ENCODE measurements around the gene WDR75. TPM values are rescaled to one million over a fixed set of nuclear protein-coding genes. Genes with fewer than 3 reads are reported as not detected.

The WDR75 gene
- total RNA-seq, 8 experiments from 2014 or later = 45.1 to 73.9 (median 55.4) TPM

GRCh38 chr2:189485146-189485545 lies 43.9 kb downstream of the WDR75 start:
- no peak overlapping the region for H3K27ac ChIP-seq
- WGBS, 10 experiments = 33 to 90% (median 60%) methylated on average over 1 to 2 of the region's 2 CpGs; no CpG with 5 or more reads in 4 of the 10 experiments
- no peak overlapping the region for H3K4me3 ChIP-seq
- in situ Hi-C loops (cut with MboI; ENCODE audit: low pct_unique_long_range_greater_than_20kb in 2 of 9, low sequenced_read_pairs in 9 of 9, unreplicated experiment in 9 of 9) = no loop called here
- ATAC-seq (replicated peaks in 6 of 8) = peak in 2 of 8 experiments; percentile 48 to 66
- H3K4me1 ChIP-seq (replicated peaks in 1 of 2) = no peaks in the 10 kb centered on the region

GRCh38 chr2:189486237-189486770 lies 45.0 kb downstream of the WDR75 start:
- in situ Hi-C loops (cut with MboI; ENCODE audit: low pct_unique_long_range_greater_than_20kb in 2 of 9, low sequenced_read_pairs in 9 of 9, unreplicated experiment in 9 of 9) = no loop called here
- 40 to 100% (median 67%) methylated on average over 1 to 6 of the region's 6 CpGs for WGBS, 10 experiments
- H3K4me3 ChIP-seq = no peak overlapping the region
- H3K4me1 ChIP-seq (replicated peaks in 1 of 2) = no peaks in the 10 kb centered on the region
- H3K27ac ChIP-seq = no peak overlapping the region
- ATAC-seq (replicated peaks in 6 of 8) = no peak

- no peaks in the 10 kb centered on the region for H3K4me1 ChIP-seq (replicated peaks in 1 of 2)
- WGBS, 10 experiments = 0 to 82% (median 50%) methylated on average over 1 to 2 of the region's 2 CpGs; no CpG with 5 or more reads in 1 of the 10 experiments
- in situ Hi-C loops (cut with MboI; ENCODE audit: low pct_unique_long_range_greater_than_20kb in 2 of 9, low sequenced_read_pairs in 9 of 9, unreplicated experiment in 9 of 9) = no loop called here
- H3K4me3 ChIP-seq = no peak overlapping the region
- ATAC-seq (replicated peaks in 6 of 8) = no peak
- H3K27ac ChIP-seq = no peak overlapping the region
These were observed 46.2 kb downstream of the WDR75 start for GRCh38 chr2:189487283-189488007.

GRCh38 chr2:189488008-189488310 lies 46.7 kb downstream of the WDR75 start:
- in situ Hi-C loops (cut with MboI; ENCODE audit: low pct_unique_long_range_greater_than_20kb in 2 of 9, low sequenced_read_pairs in 9 of 9, unreplicated experiment in 9 of 9) = no loop called here
- Histone ChIP-seq H3K27ac (no peak overlapping the region), H3K4me3 (no peak overlapping the region), H3K4me1 (replicated peaks in 1 of 2) (no peaks in the 10 kb centered on the region)
- WGBS, 10 experiments = 0 to 67% (median 50%) methylated on average over 1 of the region's 1 CpG; no CpG with 5 or more reads in 5 of the 10 experiments
- ATAC-seq (replicated peaks in 6 of 8) = no peak

- in situ Hi-C loops (cut with MboI; ENCODE audit: low pct_unique_long_range_greater_than_20kb in 2 of 9, low sequenced_read_pairs in 9 of 9, unreplicated experiment in 9 of 9) = no loop called here
- no peak overlapping the region for H3K27ac ChIP-seq
- no peaks in the 10 kb centered on the region for H3K4me1 ChIP-seq (replicated peaks in 1 of 2)
- ATAC-seq (replicated peaks in 6 of 8) = no peak
- H3K4me3 ChIP-seq = no peak overlapping the region
- 39 to 100% (median 80%) methylated on average over 2 to 4 of the region's 4 CpGs; no CpG with 5 or more reads in 1 of the 10 experiments for WGBS, 10 experiments
These were observed 51.2 kb downstream of the WDR75 start for GRCh38 chr2:189492451-189492850.

- WGBS, 10 experiments = 44 to 100% (median 96%) methylated on average over 1 to 5 of the region's 5 CpGs; no CpG with 5 or more reads in 3 of the 10 experiments
- in situ Hi-C loops (cut with MboI; ENCODE audit: low pct_unique_long_range_greater_than_20kb in 2 of 9, low sequenced_read_pairs in 9 of 9, unreplicated experiment in 9 of 9) = no loop called here
- no peak overlapping the region for H3K27ac ChIP-seq
- peak in 2 of 8 experiments; percentile 26 to 34 for ATAC-seq (replicated peaks in 6 of 8)
- no peak overlapping the region for H3K4me3 ChIP-seq
- H3K4me1 ChIP-seq (replicated peaks in 1 of 2) = no peaks in the 10 kb centered on the region
These were observed 56.9 kb downstream of the WDR75 start for GRCh38 chr2:189498205-189498604.

GRCh38 chr2:189499137-189499536 lies 57.9 kb downstream of the WDR75 start:
- in situ Hi-C loops (cut with MboI; ENCODE audit: low pct_unique_long_range_greater_than_20kb in 2 of 9, low sequenced_read_pairs in 9 of 9, unreplicated experiment in 9 of 9) = no loop called here
- Histone ChIP-seq H3K4me3 (no peak overlapping the region), H3K4me1 (replicated peaks in 1 of 2) (no peaks in the 10 kb centered on the region), H3K27ac (no peak overlapping the region)
- WGBS, 10 experiments = 25 to 100% (median 88%) methylated on average over 1 of the region's 1 CpG; no CpG with 5 or more reads in 4 of the 10 experiments
- ATAC-seq (replicated peaks in 6 of 8) = no peak

- no peak overlapping the region for H3K4me3 ChIP-seq
- ATAC-seq (replicated peaks in 6 of 8) = no peak
- no peak overlapping the region for H3K27ac ChIP-seq
- in situ Hi-C loops (cut with MboI; ENCODE audit: low pct_unique_long_range_greater_than_20kb in 2 of 9, low sequenced_read_pairs in 9 of 9, unreplicated experiment in 9 of 9) = no loop called here
- 45 to 98% (median 83%) methylated on average over 1 to 6 of the region's 6 CpGs for WGBS, 10 experiments
- H3K4me1 ChIP-seq (replicated peaks in 1 of 2) = no peaks in the 10 kb centered on the region
These were observed 59.3 kb downstream of the WDR75 start for GRCh38 chr2:189500456-189501160.

- Histone ChIP-seq H3K27ac (no peak overlapping the region), H3K4me1 (replicated peaks in 1 of 2) (no peaks in the 10 kb centered on the region), H3K4me3 (no peak overlapping the region)
- in situ Hi-C loops (cut with MboI; ENCODE audit: low pct_unique_long_range_greater_than_20kb in 2 of 9, low sequenced_read_pairs in 9 of 9, unreplicated experiment in 9 of 9) = no loop called here
- ATAC-seq (replicated peaks in 6 of 8) = no peak
- WGBS, 10 experiments = 29 to 100% (median 82%) methylated on average over 1 to 2 of the region's 2 CpGs; no CpG with 5 or more reads in 1 of the 10 experiments
These were observed 60.2 kb downstream of the WDR75 start for GRCh38 chr2:189501487-189501886.

- Histone ChIP-seq H3K4me3 (no peak overlapping the region), H3K27ac (no peak overlapping the region), H3K4me1 (replicated peaks in 1 of 2) (no peaks in the 10 kb centered on the region)
- in situ Hi-C loops (cut with MboI; ENCODE audit: low pct_unique_long_range_greater_than_20kb in 2 of 9, low sequenced_read_pairs in 9 of 9, unreplicated experiment in 9 of 9) = no loop called here
- 75 to 100% (median 100%) methylated on average over 1 to 2 of the region's 2 CpGs; no CpG with 5 or more reads in 3 of the 10 experiments for WGBS, 10 experiments
- ATAC-seq (replicated peaks in 6 of 8) = no peak
These were observed 61.4 kb downstream of the WDR75 start for GRCh38 chr2:189502714-189503113.

GRCh38 chr2:189504238-189504637 lies 63.0 kb downstream of the WDR75 start:
- ATAC-seq (replicated peaks in 6 of 8) = no peak
- no peaks in the 10 kb centered on the region for H3K4me1 ChIP-seq (replicated peaks in 1 of 2)
- no peak overlapping the region for H3K27ac ChIP-seq
- in situ Hi-C loops (cut with MboI; ENCODE audit: low pct_unique_long_range_greater_than_20kb in 2 of 9, low sequenced_read_pairs in 9 of 9, unreplicated experiment in 9 of 9) = no loop called here
- WGBS, 10 experiments = 67 to 100% (median 89%) methylated on average over 1 to 5 of the region's 5 CpGs; no CpG with 5 or more reads in 2 of the 10 experiments
- no peak overlapping the region for H3K4me3 ChIP-seq

- 18 to 94% (median 80%) methylated on average over 1 to 2 of the region's 2 CpGs; no CpG with 5 or more reads in 1 of the 10 experiments for WGBS, 10 experiments
- Histone ChIP-seq H3K4me3 (no peak overlapping the region), H3K4me1 (replicated peaks in 1 of 2) (no peaks in the 10 kb centered on the region), H3K27ac (no peak overlapping the region)
- in situ Hi-C loops (cut with MboI; ENCODE audit: low pct_unique_long_range_greater_than_20kb in 2 of 9, low sequenced_read_pairs in 9 of 9, unreplicated experiment in 9 of 9) = no loop called here
- ATAC-seq (replicated peaks in 6 of 8) = no peak
These were observed 64.2 kb downstream of the WDR75 start for GRCh38 chr2:189505492-189505891.

- Histone ChIP-seq H3K4me3 (no peak overlapping the region), H3K4me1 (replicated peaks in 1 of 2) (no peaks in the 10 kb centered on the region), H3K27ac (no peak overlapping the region)
- WGBS, 10 experiments = 60 to 100% (median 86%) methylated on average over 1 to 2 of the region's 3 CpGs; no CpG with 5 or more reads in 1 of the 10 experiments
- ATAC-seq (replicated peaks in 6 of 8) = no peak
- in situ Hi-C loops (cut with MboI; ENCODE audit: low pct_unique_long_range_greater_than_20kb in 2 of 9, low sequenced_read_pairs in 9 of 9, unreplicated experiment in 9 of 9) = no loop called here
These were observed 65.3 kb downstream of the WDR75 start for GRCh38 chr2:189506514-189506976.

Data from motor neuron (in vitro differentiated cells).